Activated CD8-positive, alpha-beta T cell treated with anti-CD3 and anti-CD28 coated beads for 36 hours (primary cell): ENCODE results near the gene SRGAP1. TPM values are rescaled to one million over a fixed set of nuclear protein-coding genes. Genes with fewer than 3 reads are reported as not detected.

Experiments
- ATAC-seq: fragments of 200-7000 bp; cut with Tn5 transposase; one replicate; pipeline ENCODE4 v1.10.0; 2021; ENCODE audit warnings: mild to moderate bottlenecking, moderate library complexity
- CTCF ChIA-PET: fragments of 350-600 bp; sonication (Branson Sonifier 250); formaldehyde crosslinking; loops from one replicate; lab custom pipeline; 2021; ENCODE audit warnings: antibody characterized with exemption; lab: Charles Lee
- POLR2A ChIA-PET: fragments of 350-600 bp; sonication (Branson Sonifier 250); formaldehyde crosslinking; loops from one replicate; lab custom pipeline; 2021; ENCODE audit warnings: antibody characterized with exemption; lab: Charles Lee
- DNase-seq: peaks from one replicate; pipeline ENCODE4 v3.0.0-alpha.2; 2020
- H3K27ac Mint-ChIP-seq: one replicate; pipeline ENCODE4 v1.8.0; 2021; ENCODE audit warnings: mild to moderate bottlenecking, mixed read lengths
- H3K27me3 Mint-ChIP-seq: one replicate; pipeline ENCODE4 v1.8.0; 2021; ENCODE audit warnings: mixed read lengths
- H3K36me3 Mint-ChIP-seq: one replicate; pipeline ENCODE4 v1.8.0; 2021; ENCODE audit warnings: low read depth, mixed read lengths
- H3K4me1 Mint-ChIP-seq: one replicate; pipeline ENCODE4 v1.8.0; 2021; ENCODE audit warnings: low read depth, mixed read lengths
- H3K4me3 Mint-ChIP-seq: one replicate; pipeline ENCODE4 v1.8.0; 2021; ENCODE audit warnings: mild to moderate bottlenecking, moderate library complexity, mixed read lengths
- H3K9me3 Mint-ChIP-seq: one replicate; pipeline ENCODE4 v1.8.0; 2021; ENCODE audit warnings: mixed read lengths
- CTCF ChIP-seq: fragments of 200-600 bp; IDR thresholded peaks from one replicate; pipeline ENCODE4 v1.8.0; 2022; ENCODE audit warnings: antibody characterized with exemption, mild to moderate bottlenecking
- intact Hi-C: fragments of 100-400 bp; cut with micrococcal nuclease; formaldehyde crosslinking; loops from one replicate; pipeline ENCODE4 v1.10.0; 2022
- total RNA-seq, 2 experiments: library from RNA; stranded (reverse); gene quantifications; one replicate each; pipeline ENCODE4 v1.2.3, GENCODE V29; 2021

The SRGAP1 gene
- total RNA-seq, 2 experiments from 2014 or later: 0.02 to 0.07 TPM

GRCh38 chr12:63821781-63822251 is 22.7 kb upstream of the SRGAP1 start:
- H3K27me3 Mint-ChIP-seq: peaks cover 21% of the 10 kb centered on the region
- no peak for TF ChIP-seq CTCF
- H3K27ac Mint-ChIP-seq: peak overlapping the region; percentile 52
- peaks cover 4% of the 10 kb centered on the region for H3K4me1 Mint-ChIP-seq
- no peaks in the 10 kb centered on the region for H3K36me3 Mint-ChIP-seq
- peaks cover 10% of the 10 kb centered on the region for H3K9me3 Mint-ChIP-seq
- peak; percentile 45 for ATAC-seq
- intact Hi-C loops: no loop called here
- POLR2A ChIA-PET: interaction anchor here (0.8 kb wide), 1 partner anchor 309 kb away, joined by 3 read pairs; no protein-coding TSS in a partner anchor
- CTCF ChIA-PET: interaction anchor here (0.9 kb wide), 1 partner anchor 24 kb away, joined by 3 read pairs; no protein-coding TSS in a partner anchor
- peak overlapping the region; percentile 59 for H3K4me3 Mint-ChIP-seq
- DNase-seq: peak; percentile 16

GRCh38 chr12:63822352-63822751 is 22.1 kb upstream of the SRGAP1 start:
- H3K4me3 Mint-ChIP-seq: no peak overlapping the region
- intact Hi-C loops: no loop called here

GRCh38 chr12:63823040-63823439 is 21.5 kb upstream of the SRGAP1 start:
- H3K27ac Mint-ChIP-seq: no peak overlapping the region
- no peaks in the 10 kb centered on the region for H3K36me3 Mint-ChIP-seq
- ATAC-seq (no peak), DNase-seq (no peak)
- ChIA-PET CTCF (no interaction called here), POLR2A (interaction anchor here (0.7 kb wide), 1 partner anchor 21 kb away, joined by 3 read pairs; no protein-coding TSS in a partner anchor)
- H3K9me3 Mint-ChIP-seq: peaks cover 10% of the 10 kb centered on the region
- H3K4me3 Mint-ChIP-seq: no peak overlapping the region
- H3K27me3 Mint-ChIP-seq: peaks cover 22% of the 10 kb centered on the region
- intact Hi-C loops: no loop called here
- H3K4me1 Mint-ChIP-seq: peaks cover 4% of the 10 kb centered on the region
- no peak for TF ChIP-seq CTCF

More at GRCh38 chr12:63822352-63822751, 22.1 kb upstream of the SRGAP1 start:
- peaks cover 22% of the 10 kb centered on the region for H3K27me3 Mint-ChIP-seq
- CTCF ChIA-PET: interaction anchor here (0.9 kb wide), 1 partner anchor 25 kb away, joined by 3 read pairs; no protein-coding TSS in a partner anchor
- TF ChIP-seq CTCF: no peak
- H3K4me1 Mint-ChIP-seq: peaks cover 4% of the 10 kb centered on the region
- DNase-seq (no peak), ATAC-seq (no peak)
- peaks cover 10% of the 10 kb centered on the region for H3K9me3 Mint-ChIP-seq
- POLR2A ChIA-PET: no interaction called here
- H3K36me3 Mint-ChIP-seq: no peaks in the 10 kb centered on the region
- no peak overlapping the region for H3K27ac Mint-ChIP-seq

- no peak overlapping the region for H3K4me3 Mint-ChIP-seq
- ChIA-PET POLR2A (no interaction called here), CTCF (interaction anchor here (0.6 to 1.2 kb wide), 6 partner anchors 8 to 521 kb away, joined by 3 to 4 read pairs (median 3); no protein-coding TSS in a partner anchor)
- H3K27ac Mint-ChIP-seq: no peak overlapping the region
- DNase-seq (no peak), ATAC-seq (peak; percentile 55)
- H3K4me1 Mint-ChIP-seq: peaks cover 4% of the 10 kb centered on the region
- no peaks in the 10 kb centered on the region for H3K9me3 Mint-ChIP-seq
- intact Hi-C loops: no loop called here
- H3K36me3 Mint-ChIP-seq: no peaks in the 10 kb centered on the region
- H3K27me3 Mint-ChIP-seq: peaks cover 20% of the 10 kb centered on the region
- TF ChIP-seq CTCF: peak; percentile 64
Observed at GRCh38 chr12:63826006-63826585, 18.4 kb upstream of the SRGAP1 start.

- intact Hi-C loops: no loop called here
- Mint-ChIP-seq H3K9me3 (no peaks in the 10 kb centered on the region), H3K27me3 (peaks cover 10% of the 10 kb centered on the region), H3K36me3 (no peaks in the 10 kb centered on the region), H3K27ac (no peak overlapping the region), H3K4me1 (no peaks in the 10 kb centered on the region), H3K4me3 (no peak overlapping the region)
- ChIA-PET CTCF (interaction anchor here (1.3 kb wide), 1 partner anchor 428 kb away, joined by 4 read pairs; no protein-coding TSS in a partner anchor), POLR2A (no interaction called here)
- no peak for TF ChIP-seq CTCF
- DNase-seq (no peak), ATAC-seq (no peak)
Observed at GRCh38 chr12:63828867-63829266, 15.6 kb upstream of the SRGAP1 start.
